Activated naive CD8-positive, alpha-beta T cell treated with anti-CD3 and anti-CD28 coated beads for 36 hours (primary cell): ENCODE data around the gene IBA57. TPM values are rescaled to one million over a fixed set of nuclear protein-coding genes. Genes with fewer than 3 reads are reported as not detected.
"Not testable (repeated sequence)": the region's sequence is repeated elsewhere in the genome, so short reads cannot be mapped to it uniquely, and the experiment has no call there.

Source experiments
- DNase-seq: peaks from one replicate; pipeline ENCODE4 v3.0.0; 2021
- H3K27ac Mint-ChIP-seq: one replicate; pipeline ENCODE4 v1.8.0; 2022; ENCODE audit warnings: mild to moderate bottlenecking, moderate library complexity, mixed read lengths
- H3K27me3 Mint-ChIP-seq: one replicate; pipeline ENCODE4 v1.8.0; 2022; ENCODE audit warnings: mild to moderate bottlenecking, mixed read lengths
- H3K36me3 Mint-ChIP-seq: one replicate; pipeline ENCODE4 v1.8.0; 2021; ENCODE audit warnings: mild to moderate bottlenecking, mixed read lengths
- H3K4me1 Mint-ChIP-seq: one replicate; pipeline ENCODE4 v1.8.0; 2021; ENCODE audit warnings: mixed read lengths
- H3K4me3 Mint-ChIP-seq: one replicate; pipeline ENCODE4 v1.8.0; 2022; ENCODE audit warnings: mild to moderate bottlenecking, moderate library complexity, mixed read lengths
- H3K9me3 Mint-ChIP-seq: one replicate; pipeline ENCODE4 v1.8.0; 2022; ENCODE audit warnings: mixed read lengths
- total RNA-seq, 2 experiments: library from RNA; stranded (reverse); gene quantifications; one replicate each; pipeline ENCODE4 v1.2.3, GENCODE V29; 2021

The IBA57 gene
- total RNA-seq, 2 experiments from 2014 or later = 18.1 to 19.3 TPM

GRCh38 chr1:228170666-228171065 lies 5.1 kb downstream of the IBA57 start:
- peaks cover 17% of the 10 kb centered on the region for H3K4me1 Mint-ChIP-seq
- no peak overlapping the region for H3K4me3 Mint-ChIP-seq
- no peaks in the 10 kb centered on the region for H3K27me3 Mint-ChIP-seq
- no peak for DNase-seq
- no peaks in the 10 kb centered on the region for H3K9me3 Mint-ChIP-seq
- no peaks in the 10 kb centered on the region for H3K36me3 Mint-ChIP-seq
- no peak overlapping the region for H3K27ac Mint-ChIP-seq

GRCh38 chr1:228171221-228171891 lies 5.8 kb downstream of the IBA57 start:
- Mint-ChIP-seq H3K9me3 (no peaks in the 10 kb centered on the region), H3K4me3 (no peak overlapping the region), H3K27me3 (no peaks in the 10 kb centered on the region), H3K4me1 (peaks cover 17% of the 10 kb centered on the region), H3K27ac (no peak overlapping the region), H3K36me3 (no peaks in the 10 kb centered on the region)
- no peak for DNase-seq

- Mint-ChIP-seq H3K4me3 (no peak overlapping the region), H3K27me3 (no peaks in the 10 kb centered on the region), H3K36me3 (no peaks in the 10 kb centered on the region), H3K27ac (no peak overlapping the region), H3K4me1 (peaks cover 10% of the 10 kb centered on the region), H3K9me3 (no peaks in the 10 kb centered on the region)
- DNase-seq = no peak
Observed at GRCh38 chr1:228172591-228173527, 7.3 kb downstream of the IBA57 start.

GRCh38 chr1:228173528-228174481 lies 8.2 kb downstream of the IBA57 start:
- H3K36me3 Mint-ChIP-seq, H3K27me3 Mint-ChIP-seq, H3K9me3 Mint-ChIP-seq, DNase-seq, H3K4me3 Mint-ChIP-seq, H3K4me1 Mint-ChIP-seq, H3K27ac Mint-ChIP-seq: not testable (repeated sequence)

- H3K27me3 Mint-ChIP-seq = no peaks in the 10 kb centered on the region
- no peak for DNase-seq
- H3K4me3 Mint-ChIP-seq = no peak overlapping the region
- H3K36me3 Mint-ChIP-seq = no peaks in the 10 kb centered on the region
- no peaks in the 10 kb centered on the region for H3K9me3 Mint-ChIP-seq
- H3K4me1 Mint-ChIP-seq = peaks cover 3% of the 10 kb centered on the region
- no peak overlapping the region for H3K27ac Mint-ChIP-seq
Observed at GRCh38 chr1:228174482-228175315, 9.1 kb downstream of the IBA57 start.

- no peaks in the 10 kb centered on the region for H3K27me3 Mint-ChIP-seq
- DNase-seq = no peak
Observed at GRCh38 chr1:228175316-228176023, 9.9 kb downstream of the IBA57 start.

GRCh38 chr1:228176024-228176395 lies 10.4 kb downstream of the IBA57 start:
- Mint-ChIP-seq H3K36me3 (no peaks in the 10 kb centered on the region), H3K27ac (no peak overlapping the region), H3K9me3 (no peaks in the 10 kb centered on the region), H3K4me1 (peaks cover 2% of the 10 kb centered on the region), H3K4me3 (no peak overlapping the region), H3K27me3 (no peaks in the 10 kb centered on the region)
- DNase-seq = no peak

More at GRCh38 chr1:228175316-228176023, 9.9 kb downstream of the IBA57 start:
- Mint-ChIP-seq H3K4me1 (peaks cover 3% of the 10 kb centered on the region), H3K36me3 (no peaks in the 10 kb centered on the region), H3K27ac (no peak overlapping the region), H3K9me3 (no peaks in the 10 kb centered on the region), H3K4me3 (no peak overlapping the region)

- H3K36me3 Mint-ChIP-seq = no peaks in the 10 kb centered on the region
- peaks cover 2% of the 10 kb centered on the region for H3K4me1 Mint-ChIP-seq
- DNase-seq = no peak
- no peak overlapping the region for H3K4me3 Mint-ChIP-seq
- H3K9me3 Mint-ChIP-seq = no peaks in the 10 kb centered on the region
- no peak overlapping the region for H3K27ac Mint-ChIP-seq
- H3K27me3 Mint-ChIP-seq = no peaks in the 10 kb centered on the region
Observed at GRCh38 chr1:228176461-228177182, 11.0 kb downstream of the IBA57 start.

GRCh38 chr1:228177183-228177475 lies 11.5 kb downstream of the IBA57 start:
- peaks cover 2% of the 10 kb centered on the region for H3K4me1 Mint-ChIP-seq
- no peak for DNase-seq
- no peak overlapping the region for H3K4me3 Mint-ChIP-seq
- no peaks in the 10 kb centered on the region for H3K36me3 Mint-ChIP-seq
- no peaks in the 10 kb centered on the region for H3K9me3 Mint-ChIP-seq
- H3K27ac Mint-ChIP-seq = no peak overlapping the region
- no peaks in the 10 kb centered on the region for H3K27me3 Mint-ChIP-seq

- Mint-ChIP-seq H3K4me1 (peaks cover 2% of the 10 kb centered on the region), H3K9me3 (no peaks in the 10 kb centered on the region), H3K27me3 (no peaks in the 10 kb centered on the region), H3K27ac (no peak overlapping the region), H3K36me3 (no peaks in the 10 kb centered on the region), H3K4me3 (no peak overlapping the region)
- DNase-seq = no peak
Observed at GRCh38 chr1:228177721-228178710, 12.4 kb downstream of the IBA57 start.

GRCh38 chr1:228178737-228179684 lies 13.4 kb downstream of the IBA57 start:
- DNase-seq = no peak
- H3K9me3 Mint-ChIP-seq = no peaks in the 10 kb centered on the region
- H3K4me1 Mint-ChIP-seq = peaks cover 2% of the 10 kb centered on the region
- H3K27me3 Mint-ChIP-seq = no peaks in the 10 kb centered on the region
- H3K36me3 Mint-ChIP-seq = no peaks in the 10 kb centered on the region
- no peak overlapping the region for H3K4me3 Mint-ChIP-seq
- H3K27ac Mint-ChIP-seq = no peak overlapping the region
